Measurements from ENCODE around the gene APIP.
A peak's percentile ranks its signal among the peaks of the same experiment; 100 is the strongest.

Gene APIP, protein sequence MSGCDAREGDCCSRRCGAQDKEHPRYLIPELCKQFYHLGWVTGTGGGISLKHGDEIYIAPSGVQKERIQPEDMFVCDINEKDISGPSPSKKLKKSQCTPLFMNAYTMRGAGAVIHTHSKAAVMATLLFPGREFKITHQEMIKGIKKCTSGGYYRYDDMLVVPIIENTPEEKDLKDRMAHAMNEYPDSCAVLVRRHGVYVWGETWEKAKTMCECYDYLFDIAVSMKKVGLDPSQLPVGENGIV
- 21.0 to 37.0 (median 29.0) reads per million in 17 experiments for total RNA-seq

DNA sequence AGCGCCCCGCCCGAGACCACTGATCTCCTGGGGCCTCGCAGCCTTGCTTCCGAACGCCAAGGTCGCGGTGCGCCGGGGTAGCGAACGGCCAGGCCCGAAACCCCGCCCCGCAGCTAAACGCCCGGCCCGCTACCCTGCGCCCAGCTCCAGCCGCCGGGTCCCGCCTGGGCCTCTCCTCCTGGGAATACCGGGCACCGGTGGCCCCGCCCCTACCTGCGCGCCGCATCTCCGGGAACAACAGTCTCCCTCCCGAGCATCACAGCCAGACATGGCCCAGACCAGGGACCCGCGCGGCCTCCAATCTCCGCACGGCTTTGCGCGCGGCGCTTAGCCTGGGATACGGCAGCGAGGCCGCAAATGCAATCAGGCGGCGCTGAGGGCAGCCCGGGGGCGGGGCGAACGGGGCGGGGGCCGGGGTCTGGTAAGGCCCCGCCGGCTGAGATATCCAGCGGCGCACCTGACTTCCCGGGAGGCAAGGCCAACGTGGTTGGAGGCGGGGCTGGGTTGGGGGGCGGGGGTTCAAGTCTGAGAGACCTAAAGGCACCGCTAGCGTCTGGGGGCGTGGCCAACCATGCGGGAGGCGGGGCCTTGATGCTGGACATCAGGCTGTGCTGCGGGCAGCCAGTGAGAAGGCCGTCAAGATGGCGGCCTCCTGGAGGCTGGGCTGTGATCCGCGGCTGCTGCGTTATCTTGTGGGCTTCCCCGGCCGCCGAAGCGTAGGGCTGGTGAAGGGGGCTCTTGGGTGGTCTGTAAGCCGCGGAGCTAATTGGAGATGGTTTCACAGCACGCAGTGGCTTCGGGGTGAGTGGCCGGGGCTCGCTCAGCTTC is at the start of gene APIP, which contains the start of gene PDHX:
APIP (minus strand) TSS at position 365 of the 828 bp plus-strand sequence; CDS start at position 270, 95 bp downstream.
PDHX (plus strand) TSS at position 604 of the 828 bp plus-strand sequence; CDS start at position 642, 38 bp downstream.
- peak; percentile 98 to 99 (median 99) for DNase-seq

DNA sequence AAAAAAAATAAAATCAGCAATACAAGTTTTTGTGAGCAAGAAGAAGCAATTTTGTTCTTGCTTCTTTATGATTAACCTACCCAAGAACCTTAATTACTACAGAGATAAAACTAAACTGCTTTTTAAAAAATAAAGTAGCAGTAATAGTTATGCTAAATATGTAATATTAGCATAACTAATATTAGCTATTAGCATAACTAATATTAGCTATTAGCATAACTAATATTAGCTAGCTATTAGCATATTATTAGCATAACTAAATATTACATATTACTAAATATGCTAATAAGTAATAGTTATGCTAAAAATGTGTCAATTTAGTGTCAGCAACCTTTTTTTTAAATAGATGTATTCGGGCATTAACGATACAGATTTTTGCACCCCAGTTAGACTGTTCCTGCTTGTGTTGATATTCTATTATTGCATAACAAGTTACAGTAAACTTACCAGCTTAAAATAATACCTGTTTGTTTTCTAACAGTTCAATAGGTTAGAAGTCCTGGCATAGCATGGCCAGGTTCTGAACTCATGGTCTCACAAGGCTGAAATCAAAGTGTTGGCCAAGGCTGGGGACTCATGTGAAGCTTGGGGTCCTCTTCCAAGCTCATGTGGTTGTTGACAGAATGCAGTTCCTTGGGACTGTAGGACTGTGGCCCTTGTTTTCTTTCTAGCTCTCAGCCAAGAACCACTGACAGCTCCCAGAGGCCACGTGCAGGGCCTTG is 48.6 kb upstream of the APIP start:
- DNase-seq, result no peak

DNA sequence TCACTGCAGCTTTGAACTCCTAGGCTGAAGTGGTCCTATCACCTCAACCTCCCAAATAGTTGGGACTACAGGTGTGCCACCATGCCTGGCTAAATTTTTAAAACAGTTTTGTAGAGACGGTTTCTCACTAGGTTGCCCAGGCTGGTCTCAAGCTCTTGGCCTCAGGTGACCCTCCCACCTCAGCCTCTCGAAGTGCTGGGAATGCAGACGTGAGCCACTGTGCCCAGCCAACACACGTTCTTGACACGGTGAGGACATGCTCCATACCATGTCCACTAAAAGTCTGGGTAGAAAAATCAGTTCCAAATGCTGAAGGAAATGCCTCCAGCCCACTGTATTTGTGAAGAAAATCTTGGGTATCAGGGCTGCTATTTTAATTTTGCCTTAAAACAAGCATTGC is 47.2 kb upstream of the APIP start:
- DNase-seq, result no peak

DNA sequence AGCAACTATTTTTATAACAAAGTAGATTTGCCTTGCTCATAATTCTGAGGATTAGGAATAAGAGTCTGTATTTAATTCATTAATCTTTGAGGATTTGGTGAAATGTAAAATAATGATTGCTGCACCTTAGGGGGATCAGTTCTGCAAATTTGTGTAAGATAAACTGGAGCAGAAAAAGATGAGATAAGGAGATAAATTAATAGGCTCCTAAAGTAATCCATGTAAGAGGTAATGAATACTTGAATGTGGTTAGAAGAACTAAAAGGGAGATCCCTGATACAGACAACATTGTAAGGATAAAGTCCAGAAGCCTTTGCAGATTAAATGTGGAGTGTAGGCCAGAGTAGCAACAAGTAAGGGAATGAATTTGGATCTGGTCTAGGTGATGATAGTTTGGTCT is 45.9 kb upstream of the APIP start:
- no peak for DNase-seq

DNA sequence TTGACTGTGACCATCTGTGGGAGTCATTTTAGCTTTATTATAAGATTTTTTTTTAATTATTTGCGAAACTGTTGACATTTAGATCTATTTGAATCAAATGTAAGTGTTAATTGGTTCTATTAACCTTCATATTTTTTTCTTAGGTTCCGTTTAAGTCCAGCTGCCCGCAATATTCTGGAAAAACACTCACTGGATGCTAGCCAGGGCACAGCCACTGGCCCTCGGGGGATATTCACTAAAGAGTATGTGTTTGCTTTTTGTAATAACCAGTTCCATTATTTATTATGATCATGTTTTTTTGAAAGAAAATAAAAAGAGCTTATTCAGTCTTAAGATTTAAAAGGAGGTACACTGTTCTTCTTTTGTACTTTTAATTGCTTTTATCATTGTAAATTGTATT is 44.1 kb upstream of the APIP start:
- DNase-seq, result no peak

DNA sequence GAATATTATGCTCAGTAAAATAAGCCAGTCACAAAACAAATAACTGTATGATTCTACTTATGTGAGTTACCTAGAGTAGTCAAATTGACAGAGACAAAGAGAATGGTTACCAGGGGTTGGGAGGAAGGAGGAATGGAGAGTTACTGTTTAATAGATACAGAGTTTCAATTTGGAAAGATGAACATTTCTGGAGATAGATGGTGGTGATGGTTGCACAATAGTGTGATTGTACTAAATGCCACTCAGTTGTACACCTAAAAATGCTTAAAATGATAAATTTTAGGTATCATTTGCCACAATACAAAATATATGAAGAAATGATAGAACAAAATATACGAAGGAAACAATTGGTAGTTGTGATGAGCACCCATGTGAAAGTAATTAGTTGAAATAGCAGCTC is 43.6 kb upstream of the APIP start:
- DNase-seq, result no peak

DNA sequence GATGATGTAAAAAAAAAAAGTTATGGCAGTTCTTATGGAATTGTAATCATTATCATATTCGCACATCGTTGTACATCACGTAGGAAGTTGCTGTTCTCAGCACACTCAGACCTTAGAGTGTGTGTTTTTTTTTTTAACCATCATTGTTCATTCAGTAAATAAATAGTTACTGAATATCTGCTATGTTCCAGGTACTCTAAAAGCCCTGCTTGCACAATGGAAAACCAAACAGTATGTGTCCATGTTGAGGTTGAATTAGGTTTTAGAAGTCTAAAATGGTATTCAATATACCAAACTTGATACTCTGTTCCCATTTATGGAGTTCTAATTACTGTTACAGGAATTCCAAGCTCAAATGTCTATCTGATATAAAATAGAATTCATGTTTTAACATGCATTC is 41.4 kb upstream of the APIP start:
- no peak for DNase-seq

DNA sequence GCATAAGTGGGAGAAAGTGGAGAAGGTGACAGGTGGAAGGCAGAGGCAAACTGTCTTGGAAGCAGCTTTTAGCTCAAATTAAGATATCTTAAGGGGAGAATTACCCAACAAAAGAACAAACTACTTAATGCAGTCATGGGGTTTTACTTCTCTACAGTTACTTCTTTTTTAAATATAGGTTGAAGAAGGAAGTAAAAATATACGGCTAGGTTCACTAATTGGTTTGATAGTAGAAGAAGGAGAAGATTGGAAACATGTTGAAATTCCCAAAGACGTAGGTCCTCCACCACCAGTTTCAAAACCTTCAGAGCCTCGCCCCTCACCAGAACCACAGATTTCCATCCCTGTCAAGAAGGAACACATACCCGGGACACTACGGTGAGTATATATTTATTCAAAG is 41.0 kb upstream of the APIP start:
- DNase-seq, result peak; percentile 21 to 62 (median 32)

DNA sequence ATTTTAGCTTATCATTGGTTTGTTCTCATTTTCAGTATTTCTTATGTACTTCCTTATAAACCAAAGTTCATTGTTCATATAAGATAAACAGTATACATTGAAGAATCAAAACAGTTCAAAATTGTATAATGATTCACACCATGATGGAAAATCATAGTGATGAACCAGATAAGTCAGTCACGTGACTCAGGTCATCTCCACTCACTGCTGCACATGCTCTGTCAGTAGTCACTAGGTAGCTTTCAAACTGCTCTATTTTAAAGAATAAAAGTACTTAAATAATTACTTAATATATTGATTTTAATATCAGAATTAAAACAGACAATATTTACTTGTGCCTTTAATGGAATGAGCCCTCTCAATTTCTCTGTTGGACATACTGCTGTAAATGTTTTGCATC is 37.8 kb upstream of the APIP start:
- DNase-seq, result no peak

DNA sequence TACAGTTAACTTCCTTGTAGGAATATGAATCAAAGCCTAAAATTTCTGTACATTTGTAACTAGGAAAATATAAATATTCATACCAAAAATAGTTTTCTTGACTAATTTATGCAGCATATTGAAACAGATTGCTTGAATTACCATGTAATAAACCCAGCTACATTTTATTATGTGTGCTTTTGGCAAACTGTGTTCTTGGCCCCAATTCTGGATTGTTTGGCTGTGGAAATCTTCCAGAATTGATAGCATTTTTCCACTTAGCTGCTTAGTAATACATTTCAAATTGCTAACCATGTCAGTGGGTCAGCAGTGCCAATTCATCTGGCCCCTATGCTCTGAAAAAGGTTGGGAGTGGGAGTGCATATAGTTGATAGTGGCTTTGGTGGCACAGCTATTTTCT is 32.5 kb upstream of the APIP start:
- DNase-seq, result no peak

DNA sequence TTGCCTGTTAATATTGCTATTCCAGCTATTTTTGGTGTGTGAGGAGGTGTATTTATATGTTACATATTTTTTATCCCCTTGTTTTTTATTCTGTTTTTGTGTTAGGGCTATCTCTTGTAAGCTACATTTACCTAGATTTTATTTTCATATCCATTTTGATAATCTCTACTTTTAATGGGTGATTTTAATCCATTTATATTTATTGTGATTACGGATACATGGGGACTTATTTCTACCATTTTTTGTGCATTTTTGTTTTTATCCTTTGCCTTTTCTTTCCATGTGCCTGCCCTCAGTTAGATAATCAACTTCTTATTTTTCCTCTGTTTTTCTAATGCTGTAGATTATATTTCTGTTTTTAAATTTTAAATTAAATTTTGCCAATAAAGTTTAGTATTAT is 28.5 kb upstream of the APIP start:
- no peak for DNase-seq

DNA sequence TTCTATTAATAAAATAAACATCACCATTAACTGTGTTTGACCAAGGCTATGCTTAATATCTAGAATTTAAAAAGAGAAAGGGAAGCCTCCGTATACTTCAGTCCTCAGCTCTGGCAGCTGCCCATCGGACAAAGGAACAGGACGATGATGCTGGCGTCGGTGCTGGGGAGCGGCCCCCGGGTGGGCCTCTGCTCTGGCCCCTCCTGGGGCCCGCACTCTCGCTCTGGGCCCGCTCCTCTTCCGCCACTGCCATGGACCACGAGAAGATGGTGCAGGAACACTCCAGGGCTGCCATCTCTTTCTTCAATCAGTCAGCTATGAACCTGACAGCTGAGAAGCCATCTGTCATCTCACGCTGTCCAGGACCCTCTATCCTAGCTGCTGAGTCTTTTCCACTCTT is 25.5 kb upstream of the APIP start:
- no peak for DNase-seq

DNA sequence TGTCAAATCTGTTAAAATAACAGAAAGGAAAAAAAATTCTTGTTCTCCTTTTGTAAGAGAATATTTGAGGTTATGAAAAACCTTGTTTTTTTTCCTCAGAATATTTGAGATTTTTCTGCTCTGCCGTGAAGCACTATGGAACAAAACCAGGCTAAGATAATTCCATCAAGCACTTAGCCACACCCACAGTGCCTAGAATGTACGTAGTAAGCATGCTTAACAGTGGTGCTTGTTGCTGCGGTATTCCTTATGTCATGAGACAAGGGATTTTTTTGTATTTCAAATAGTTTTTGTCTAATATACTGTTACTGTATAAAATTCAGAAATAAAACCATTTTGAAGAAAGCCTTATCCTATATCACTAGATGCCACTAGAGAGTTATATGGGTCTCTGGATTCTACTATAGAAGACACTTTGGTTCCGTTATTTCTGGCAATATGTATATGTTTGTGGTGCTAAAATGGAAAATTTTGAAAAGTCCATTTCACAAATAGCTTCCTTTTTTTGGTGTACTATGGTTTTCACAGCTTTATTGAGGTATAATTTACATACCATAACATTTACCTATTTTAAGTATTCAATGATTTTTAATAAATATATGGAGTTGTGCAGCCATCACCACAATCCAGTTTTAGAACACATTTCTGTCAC is 24.0 kb upstream of the APIP start:
- no peak for DNase-seq

DNA sequence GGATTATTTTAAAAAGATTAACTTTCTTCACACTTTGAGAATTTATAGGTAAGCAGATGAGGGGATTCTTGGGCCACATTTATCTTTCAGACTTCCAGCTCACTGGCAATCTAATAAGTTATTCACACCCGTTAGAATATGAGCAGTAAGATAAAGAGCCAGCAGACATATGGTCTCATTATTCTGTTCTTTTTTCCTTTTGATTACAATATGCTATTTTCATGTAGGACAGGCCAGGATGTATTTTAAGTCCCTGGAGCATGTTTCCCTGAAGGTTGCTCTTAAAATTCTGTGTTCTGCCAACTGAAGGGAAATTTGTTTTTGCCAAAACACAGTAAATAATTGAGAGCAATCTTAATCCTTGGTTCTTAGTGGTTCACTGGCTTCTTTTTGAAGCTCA is 22.4 kb upstream of the APIP start:
- DNase-seq, result no peak

DNA sequence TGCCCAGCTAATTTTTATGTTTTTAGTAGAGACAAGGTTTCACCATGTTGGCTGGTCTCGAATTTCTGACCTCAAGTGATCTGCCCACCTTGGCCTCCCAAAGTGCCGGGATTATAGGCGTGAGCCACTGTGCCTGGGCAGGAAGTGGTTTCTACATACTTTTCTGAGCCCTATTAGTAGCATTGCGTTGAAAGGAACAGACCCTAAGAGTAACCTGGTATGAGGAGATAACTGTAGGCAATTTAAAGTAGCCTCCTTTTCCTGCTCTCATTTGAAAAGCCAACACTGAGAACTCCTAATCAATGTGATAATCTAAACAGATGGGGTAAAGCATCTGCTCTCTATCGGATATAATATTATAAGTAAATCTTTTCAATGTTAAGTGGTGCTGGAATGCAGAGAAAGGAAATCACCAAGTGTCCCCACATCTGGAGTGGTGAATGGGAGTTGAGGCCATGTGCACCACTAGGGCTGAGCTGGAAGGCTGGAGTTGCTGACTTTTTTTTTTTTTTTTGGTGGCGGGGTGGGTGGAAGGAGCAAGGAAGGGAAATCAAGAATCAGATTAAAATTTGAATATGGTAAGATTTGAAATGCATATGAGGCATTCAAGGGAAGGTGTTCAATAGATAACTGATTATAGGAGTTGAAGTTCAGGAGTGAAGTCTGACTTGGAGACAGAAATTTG is 20.9 kb upstream of the APIP start:
- DNase-seq, result no peak

DNA sequence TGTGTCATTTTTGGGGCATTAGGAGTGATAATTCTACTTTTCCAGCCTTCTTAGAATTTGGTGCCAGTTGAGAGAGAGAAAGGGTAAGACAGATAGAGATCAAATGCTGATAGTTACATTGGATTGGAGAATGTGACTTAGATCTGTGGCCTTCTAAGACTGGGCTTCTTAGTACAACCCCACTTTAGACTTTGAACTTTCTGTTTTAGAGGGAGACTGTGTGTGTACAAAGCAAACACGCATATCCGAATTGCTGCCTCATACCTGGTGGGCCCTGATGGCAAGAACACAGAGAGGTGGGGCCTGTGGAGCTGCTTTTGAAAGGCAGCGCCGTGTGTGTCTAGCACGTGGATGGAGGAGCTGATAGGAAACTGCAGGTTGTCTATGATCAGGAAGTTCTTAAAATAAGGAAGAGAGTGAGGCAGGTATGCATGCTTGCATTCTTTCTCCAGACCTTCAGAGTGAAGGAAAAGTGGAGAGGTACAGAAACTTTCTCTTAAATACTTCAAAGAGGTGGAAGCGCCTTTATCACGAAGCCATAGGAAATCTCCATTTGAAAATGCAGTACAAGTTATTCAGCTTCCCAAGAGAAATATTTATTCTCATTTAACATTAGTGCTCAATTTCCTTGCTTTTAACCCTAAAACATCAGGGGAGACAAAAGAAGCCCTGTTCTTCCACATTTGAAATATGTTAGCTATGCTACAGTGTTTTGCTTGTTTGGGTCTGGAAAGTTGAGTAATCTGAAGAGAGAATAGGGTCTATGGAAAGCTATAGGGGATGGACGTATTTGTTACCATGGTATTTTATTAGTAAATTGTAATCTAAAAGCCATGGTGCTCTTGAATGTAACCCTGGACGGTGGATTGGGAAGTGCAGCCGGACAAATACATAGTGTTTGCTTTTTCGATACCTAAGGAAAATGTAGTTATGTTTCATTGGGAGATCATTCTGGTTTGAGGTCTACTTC is 13.9 kb upstream of the APIP start:
- no peak for DNase-seq

DNA sequence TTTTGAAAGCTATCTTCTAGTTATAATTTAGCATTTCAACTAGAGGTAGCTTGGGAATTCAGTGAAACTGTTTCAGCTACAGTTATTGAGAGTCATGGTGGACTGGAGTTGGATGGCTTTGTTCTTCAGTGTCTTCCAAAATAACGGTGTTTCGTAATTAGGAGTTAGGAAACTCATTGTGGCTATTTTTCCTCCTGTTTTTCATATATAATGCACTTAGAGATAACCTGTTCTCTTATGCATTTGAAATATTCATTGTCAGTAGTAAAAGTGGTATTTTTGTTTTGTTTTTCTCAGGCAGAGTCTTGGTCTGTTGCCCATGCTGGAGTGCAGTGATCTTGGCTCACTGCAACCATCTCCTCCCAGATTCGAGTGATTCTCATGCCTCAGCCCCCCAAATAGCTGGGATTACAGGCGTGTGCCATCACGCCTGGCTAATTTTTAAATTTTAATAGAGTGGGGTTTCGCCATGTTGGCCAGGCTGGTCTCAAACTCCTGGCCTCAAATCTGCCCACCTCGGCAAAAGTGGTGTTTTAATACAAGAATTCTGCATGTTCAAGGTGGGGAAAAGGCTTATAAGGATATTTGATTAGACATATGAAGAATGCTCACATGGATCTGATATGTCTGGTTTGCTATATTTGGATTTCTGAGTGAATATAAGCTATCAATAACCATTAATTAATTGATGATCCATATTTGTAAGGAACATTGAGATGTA is 12.9 kb upstream of the APIP start:
- no peak for DNase-seq

DNA sequence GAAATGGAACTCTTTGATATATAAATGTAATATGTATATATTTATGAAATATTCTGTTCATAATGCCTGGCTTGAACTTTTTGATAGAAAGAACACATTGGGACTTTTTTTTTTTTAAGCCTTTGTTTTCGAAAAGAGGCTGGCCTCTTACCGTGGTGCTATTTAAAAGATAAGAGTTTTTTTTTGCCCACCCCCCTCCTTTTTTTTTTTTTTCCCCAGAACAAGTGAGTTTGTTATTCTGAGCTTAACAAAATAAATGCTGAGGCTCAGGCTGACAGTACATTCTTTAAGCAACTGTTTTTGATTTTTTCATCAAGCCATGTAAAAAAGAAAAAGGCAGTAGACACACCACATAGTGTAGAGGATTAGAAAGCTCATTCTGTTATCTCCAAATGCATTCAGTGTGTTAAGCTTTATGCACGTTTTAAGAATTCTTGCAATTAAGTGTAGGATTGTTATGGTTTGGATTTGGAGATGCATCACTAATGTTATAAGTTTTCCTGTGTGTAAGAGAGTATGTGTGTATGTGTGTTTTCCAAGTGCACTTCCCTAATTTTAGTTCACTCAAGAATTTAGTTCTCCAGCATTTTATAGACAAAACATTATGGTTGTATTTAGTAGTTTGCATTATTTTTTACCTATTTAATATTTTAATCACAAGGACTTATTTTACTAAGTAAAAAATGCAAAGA is 12.2 kb upstream of the APIP start:
- peak in 2 of 4 experiments; percentile 21 to 45 for DNase-seq

DNA sequence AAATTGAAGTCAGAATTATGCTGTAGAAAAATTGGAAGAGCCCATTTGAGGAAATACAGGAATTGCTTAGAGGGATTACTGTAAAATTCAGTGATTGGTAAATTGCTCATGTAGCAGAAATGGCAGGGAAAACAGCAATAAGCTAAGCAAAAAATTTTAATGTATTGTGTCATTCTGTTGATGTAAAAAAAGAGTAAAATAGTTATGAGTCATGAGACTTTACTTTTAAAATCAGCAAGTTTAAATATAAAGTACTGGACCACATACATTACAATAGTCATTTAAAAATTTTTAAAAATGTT is 10.6 kb upstream of the APIP start:
- DNase-seq, result peak in 3 of 4 experiments; percentile 11 to 60 (median 46)
